ENCODE data around the gene GYS1. TPM values are rescaled to one million over a fixed set of nuclear protein-coding genes. Genes with fewer than 3 reads are reported as not detected.

Gene GYS1
- total and polyA plus RNA-seq, 10 of the 15 experiments (the other 5 are each of a cell fraction or from before 2014, with no cell fraction given): 3.7 to 62.0 (median 37.3) TPM

- TF ChIP-seq, protein P1, sequence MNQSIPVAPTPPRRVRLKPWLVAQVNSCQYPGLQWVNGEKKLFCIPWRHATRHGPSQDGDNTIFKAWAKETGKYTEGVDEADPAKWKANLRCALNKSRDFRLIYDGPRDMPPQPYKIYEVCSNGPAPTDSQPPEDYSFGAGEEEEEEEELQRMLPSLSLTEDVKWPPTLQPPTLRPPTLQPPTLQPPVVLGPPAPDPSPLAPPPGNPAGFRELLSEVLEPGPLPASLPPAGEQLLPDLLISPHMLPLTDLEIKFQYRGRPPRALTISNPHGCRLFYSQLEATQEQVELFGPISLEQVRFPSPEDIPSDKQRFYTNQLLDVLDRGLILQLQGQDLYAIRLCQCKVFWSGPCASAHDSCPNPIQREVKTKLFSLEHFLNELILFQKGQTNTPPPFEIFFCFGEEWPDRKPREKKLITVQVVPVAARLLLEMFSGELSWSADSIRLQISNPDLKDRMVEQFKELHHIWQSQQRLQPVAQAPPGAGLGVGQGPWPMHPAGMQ (IDR thresholded peaks at IDR 0.05; ENCODE audit: borderline replicate concordance): no peak
- TF ChIP-seq, protein P2, sequence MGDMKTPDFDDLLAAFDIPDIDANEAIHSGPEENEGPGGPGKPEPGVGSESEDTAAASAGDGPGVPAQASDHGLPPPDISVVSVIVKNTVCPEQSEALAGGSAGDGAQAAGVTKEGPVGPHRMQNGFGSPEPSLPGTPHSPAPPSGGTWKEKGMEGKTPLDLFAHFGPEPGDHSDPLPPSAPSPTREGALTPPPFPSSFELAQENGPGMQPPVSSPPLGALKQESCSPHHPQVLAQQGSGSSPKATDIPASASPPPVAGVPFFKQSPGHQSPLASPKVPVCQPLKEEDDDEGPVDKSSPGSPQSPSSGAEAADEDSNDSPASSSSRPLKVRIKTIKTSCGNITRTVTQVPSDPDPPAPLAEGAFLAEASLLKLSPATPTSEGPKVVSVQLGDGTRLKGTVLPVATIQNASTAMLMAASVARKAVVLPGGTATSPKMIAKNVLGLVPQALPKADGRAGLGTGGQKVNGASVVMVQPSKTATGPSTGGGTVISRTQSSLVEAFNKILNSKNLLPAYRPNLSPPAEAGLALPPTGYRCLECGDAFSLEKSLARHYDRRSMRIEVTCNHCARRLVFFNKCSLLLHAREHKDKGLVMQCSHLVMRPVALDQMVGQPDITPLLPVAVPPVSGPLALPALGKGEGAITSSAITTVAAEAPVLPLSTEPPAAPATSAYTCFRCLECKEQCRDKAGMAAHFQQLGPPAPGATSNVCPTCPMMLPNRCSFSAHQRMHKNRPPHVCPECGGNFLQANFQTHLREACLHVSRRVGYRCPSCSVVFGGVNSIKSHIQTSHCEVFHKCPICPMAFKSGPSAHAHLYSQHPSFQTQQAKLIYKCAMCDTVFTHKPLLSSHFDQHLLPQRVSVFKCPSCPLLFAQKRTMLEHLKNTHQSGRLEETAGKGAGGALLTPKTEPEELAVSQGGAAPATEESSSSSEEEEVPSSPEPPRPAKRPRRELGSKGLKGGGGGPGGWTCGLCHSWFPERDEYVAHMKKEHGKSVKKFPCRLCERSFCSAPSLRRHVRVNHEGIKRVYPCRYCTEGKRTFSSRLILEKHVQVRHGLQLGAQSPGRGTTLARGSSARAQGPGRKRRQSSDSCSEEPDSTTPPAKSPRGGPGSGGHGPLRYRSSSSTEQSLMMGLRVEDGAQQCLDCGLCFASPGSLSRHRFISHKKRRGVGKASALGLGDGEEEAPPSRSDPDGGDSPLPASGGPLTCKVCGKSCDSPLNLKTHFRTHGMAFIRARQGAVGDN (IDR thresholded peaks at IDR 0.05): no peak
- TF ChIP-seq, protein P3, sequence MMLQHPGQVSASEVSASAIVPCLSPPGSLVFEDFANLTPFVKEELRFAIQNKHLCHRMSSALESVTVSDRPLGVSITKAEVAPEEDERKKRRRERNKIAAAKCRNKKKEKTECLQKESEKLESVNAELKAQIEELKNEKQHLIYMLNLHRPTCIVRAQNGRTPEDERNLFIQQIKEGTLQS (IDR thresholded peaks at IDR 0.05; ENCODE audit: borderline replicate concordance, extremely low read depth, low read depth, low read length): peak; percentile 100
- TF ChIP-seq PAX8 (IDR thresholded peaks at IDR 0.05) (no peak), HSF1 (IDR thresholded peaks at IDR 0.05; ENCODE audit: low read depth, low read length) (0 out of 2 replicates have a peak, but pooled peaks have one; percentile 54), POLR2AphosphoS5 (IDR thresholded peaks at IDR 0.05; ENCODE audit: low read length) (peak; percentile 81), TCF7 (IDR thresholded peaks at IDR 0.05; ENCODE audit: borderline replicate concordance) (no peak), TCF3 (IDR thresholded peaks at IDR 0.05; ENCODE audit: borderline replicate concordance, insufficient read depth, low read depth, low read length) (peak; percentile 66; the same call in 1 of the 2 replicates), DPF2 (IDR thresholded peaks at IDR 0.05) (peak; percentile 92), MXI1 (IDR thresholded peaks at IDR 0.05; ENCODE audit: low read depth, low read length) (peak; percentile 49), NBN (IDR thresholded peaks at IDR 0.05) (0 out of 2 replicates have a peak, but pooled peaks have one; percentile 7), SUZ12 (IDR thresholded peaks at IDR 0.05; ENCODE audit: unreplicated experiment) (no peak), POLR2A (IDR thresholded peaks at IDR 0.05; ENCODE audit: low read depth, low read length) (peak; percentile 86), CHD1 (IDR thresholded peaks at IDR 0.05; ENCODE audit: low read depth, low read length) (0 out of 2 replicates have a peak, but pooled peaks have one; percentile 13), HCFC1 (IDR thresholded peaks at IDR 0.05; ENCODE audit: low read length) (peak; percentile 91), RCOR1 (conservative IDR thresholded peaks at IDR 0.05; ENCODE audit: low read depth, low read length) (no peak)
- TF ChIP-seq, protein P4, sequence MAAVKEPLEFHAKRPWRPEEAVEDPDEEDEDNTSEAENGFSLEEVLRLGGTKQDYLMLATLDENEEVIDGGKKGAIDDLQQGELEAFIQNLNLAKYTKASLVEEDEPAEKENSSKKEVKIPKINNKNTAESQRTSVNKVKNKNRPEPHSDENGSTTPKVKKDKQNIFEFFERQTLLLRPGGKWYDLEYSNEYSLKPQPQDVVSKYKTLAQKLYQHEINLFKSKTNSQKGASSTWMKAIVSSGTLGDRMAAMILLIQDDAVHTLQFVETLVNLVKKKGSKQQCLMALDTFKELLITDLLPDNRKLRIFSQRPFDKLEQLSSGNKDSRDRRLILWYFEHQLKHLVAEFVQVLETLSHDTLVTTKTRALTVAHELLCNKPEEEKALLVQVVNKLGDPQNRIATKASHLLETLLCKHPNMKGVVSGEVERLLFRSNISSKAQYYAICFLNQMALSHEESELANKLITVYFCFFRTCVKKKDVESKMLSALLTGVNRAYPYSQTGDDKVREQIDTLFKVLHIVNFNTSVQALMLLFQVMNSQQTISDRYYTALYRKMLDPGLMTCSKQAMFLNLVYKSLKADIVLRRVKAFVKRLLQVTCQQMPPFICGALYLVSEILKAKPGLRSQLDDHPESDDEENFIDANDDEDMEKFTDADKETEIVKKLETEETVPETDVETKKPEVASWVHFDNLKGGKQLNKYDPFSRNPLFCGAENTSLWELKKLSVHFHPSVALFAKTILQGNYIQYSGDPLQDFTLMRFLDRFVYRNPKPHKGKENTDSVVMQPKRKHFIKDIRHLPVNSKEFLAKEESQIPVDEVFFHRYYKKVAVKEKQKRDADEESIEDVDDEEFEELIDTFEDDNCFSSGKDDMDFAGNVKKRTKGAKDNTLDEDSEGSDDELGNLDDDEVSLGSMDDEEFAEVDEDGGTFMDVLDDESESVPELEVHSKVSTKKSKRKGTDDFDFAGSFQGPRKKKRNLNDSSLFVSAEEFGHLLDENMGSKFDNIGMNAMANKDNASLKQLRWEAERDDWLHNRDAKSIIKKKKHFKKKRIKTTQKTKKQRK (IDR thresholded peaks at IDR 0.05; ENCODE audit: low read depth, low read length): no peak
- TF ChIP-seq, protein P5, sequence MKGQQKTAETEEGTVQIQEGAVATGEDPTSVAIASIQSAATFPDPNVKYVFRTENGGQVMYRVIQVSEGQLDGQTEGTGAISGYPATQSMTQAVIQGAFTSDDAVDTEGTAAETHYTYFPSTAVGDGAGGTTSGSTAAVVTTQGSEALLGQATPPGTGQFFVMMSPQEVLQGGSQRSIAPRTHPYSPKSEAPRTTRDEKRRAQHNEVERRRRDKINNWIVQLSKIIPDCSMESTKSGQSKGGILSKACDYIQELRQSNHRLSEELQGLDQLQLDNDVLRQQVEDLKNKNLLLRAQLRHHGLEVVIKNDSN (IDR thresholded peaks at IDR 0.05; ENCODE audit: borderline replicate concordance, extremely low read length, insufficient read depth, low read depth, low read length): peak; percentile 100
Observed at GRCh38 chr19:48954595-48955307, 38.4 kb downstream of the GYS1 start, which contains the start of gene BAX (continued).

Data from GM12878 (cell line).